GM23338 (cell line): ENCODE results near the gene RPL21. TPM values are rescaled to one million over a fixed set of nuclear protein-coding genes. Genes with fewer than 3 reads are reported as not detected.

ENCODE experiments used
- ATAC-seq: fragments of 200-7000 bp; cut with Tn5 transposase; 3 replicates; pipeline ENCODE4 v1.9.1; 2020
- DNase-seq: peaks from one replicate; pipeline ENCODE4 v3.0.0-alpha.2; 2015; ENCODE audit warnings: low spot score
- H2AFZ ChIP-seq: fragments of 200-600 bp; sonication (generic); 2 replicates; pipeline ENCODE4 v1.8.0; 2016; ENCODE audit warnings: antibody characterized with exemption, mild to moderate bottlenecking, moderate library complexity
- H3F3A ChIP-seq: fragments of 200-600 bp; sonication (generic); replicated peaks from 2 replicates; pipeline ENCODE4 v1.8.0; 2017; ENCODE audit warnings: antibody characterized with exemption, mixed run types, low read depth
- H3K27ac ChIP-seq: fragments of 200-600 bp; sonication (generic); 2 replicates; pipeline ENCODE4 v1.6.1; 2016; ENCODE audit warnings: low read depth
- H3K27me3 ChIP-seq: fragments of 200-600 bp; sonication (generic); 2 replicates; pipeline ENCODE4 v1.8.0; 2016; ENCODE audit warnings: mild to moderate bottlenecking, mixed run types, moderate library complexity; ENCODE audit not compliant: insufficient read depth
- H3K36me3 ChIP-seq: fragments of 200-600 bp; sonication (generic); 2 replicates; pipeline ENCODE4 v1.8.0; 2016; ENCODE audit warnings: mild to moderate bottlenecking; ENCODE audit not compliant: insufficient read depth
- H3K4me1 ChIP-seq: fragments of 200-600 bp; sonication (generic); 2 replicates; pipeline ENCODE4 v1.8.0; 2016; ENCODE audit warnings: mild to moderate bottlenecking, moderate library complexity; ENCODE audit not compliant: insufficient read depth
- H3K4me2 ChIP-seq: fragments of 200-600 bp; sonication (generic); 2 replicates; pipeline ENCODE4 v1.7.1; 2017; ENCODE audit warnings: mixed run types
- H3K4me3 ChIP-seq: fragments of 200-600 bp; sonication (generic); 2 replicates; pipeline ENCODE4 v1.6.1; 2016; ENCODE audit warnings: mixed run types
- H3K79me2 ChIP-seq: fragments of 200-600 bp; sonication (generic); replicated peaks from 2 replicates; pipeline ENCODE4 v1.8.0; 2017; ENCODE audit warnings: mild to moderate bottlenecking; ENCODE audit not compliant: insufficient read depth
- H3K9me2 ChIP-seq: fragments of 200-600 bp; sonication (generic); 2 replicates; pipeline ENCODE4 v1.8.0; 2017; ENCODE audit not compliant: insufficient read depth
- H4K20me1 ChIP-seq: fragments of 200-600 bp; sonication (generic); replicated peaks from 2 replicates; pipeline ENCODE4 v1.8.0; 2017; ENCODE audit warnings: mild to moderate bottlenecking; ENCODE audit not compliant: insufficient read depth
- H3K27ac Mint-ChIP-seq: 2 replicates; pipeline ENCODE4 v1.8.0; 2020; ENCODE audit warnings: inconsistent platforms, mild to moderate bottlenecking, moderate library complexity, mixed read lengths
- H3K27me3 Mint-ChIP-seq: 3 replicates; pipeline ENCODE4 v1.8.0; 2022; ENCODE audit warnings: low read depth, mild to moderate bottlenecking, moderate library complexity, mixed read lengths, inconsistent platforms; ENCODE audit not compliant: insufficient read depth, poor library complexity
- H3K36me3 Mint-ChIP-seq: 3 replicates; pipeline ENCODE4 v1.8.0; 2021; ENCODE audit warnings: low read depth, mild to moderate bottlenecking, inconsistent platforms, moderate library complexity, mixed read lengths
- H3K4me1 Mint-ChIP-seq: 3 replicates; pipeline ENCODE4 v1.8.0; 2020; ENCODE audit warnings: mild to moderate bottlenecking, inconsistent platforms, mixed read lengths
- H3K4me3 Mint-ChIP-seq: 3 replicates; pipeline ENCODE4 v1.8.0; 2021; ENCODE audit warnings: moderate library complexity, mild to moderate bottlenecking, inconsistent platforms, mixed read lengths
- H3K9me3 Mint-ChIP-seq: 3 replicates; pipeline ENCODE4 v1.8.0; 2020; ENCODE audit warnings: moderate library complexity, mild to moderate bottlenecking, inconsistent platforms, mixed read lengths
- CREB1 ChIP-seq: fragments of 250-450 bp; sonication (Bioruptor Pico); IDR thresholded peaks from 2 replicates; pipeline ENCODE4 v1.5.0; 2020; ENCODE audit warnings: low read depth, mild to moderate bottlenecking, moderate library complexity
- ETS1 ChIP-seq: IDR thresholded peaks from 2 replicates; pipeline ENCODE4 v1.6.1; 2016; ENCODE audit warnings: antibody characterized with exemption
- EZH2 ChIP-seq: fragments of 200-600 bp; sonication (generic); IDR thresholded peaks from one replicate; pipeline ENCODE4 v1.8.0; 2017; ENCODE audit warnings: antibody characterized with exemption, mild to moderate bottlenecking, low read depth; ENCODE audit not compliant: unreplicated experiment
- JUNB ChIP-seq: IDR thresholded peaks from one replicate; pipeline ENCODE4 v1.6.1; 2016; ENCODE audit warnings: antibody characterized with exemption; ENCODE audit not compliant: unreplicated experiment
- NANOG ChIP-seq: IDR thresholded peaks from 2 replicates; pipeline ENCODE4 v1.6.1; 2016; ENCODE audit warnings: antibody characterized with exemption, borderline replicate concordance
- POLR2AphosphoS5 ChIP-seq: IDR thresholded peaks from 2 replicates; pipeline ENCODE4 v1.6.1; 2016; ENCODE audit warnings: antibody characterized with exemption, low read depth
- STAT1 ChIP-seq: IDR thresholded peaks from one replicate; pipeline ENCODE4 v1.6.1; 2016; ENCODE audit warnings: antibody characterized with exemption; ENCODE audit not compliant: unreplicated experiment
- ZNF114 ChIP-seq: fragments of 250-450 bp; sonication (Bioruptor Pico); IDR thresholded peaks from 2 replicates; pipeline ENCODE4 v1.5.0; 2020; ENCODE audit warnings: mild to moderate bottlenecking, moderate library complexity
- ZNF331 ChIP-seq: fragments of 250-450 bp; sonication (Bioruptor Pico); IDR thresholded peaks from 2 replicates; pipeline ENCODE4 v1.5.0; 2020; ENCODE audit warnings: low read depth, mild to moderate bottlenecking, moderate library complexity
- polyA plus RNA-seq: library from polyadenylated mRNA; unstranded; fragments of >200 nt; fragmentation: Nextera tagmentation; extraction: Ambion mirVana; gene quantifications from 2 replicates; pipeline ENCODE4 v1.2.1, GENCODE V29; 2016
- total RNA-seq: library from RNA; depleted of rRNA; stranded (reverse); fragments of >200 nt; shearing (Covaris generic); gene quantifications from 2 replicates; pipeline ENCODE4 v1.2.3, GENCODE V29; 2014
- TF ChIP-seq, protein P1 (sequence below), 2 experiments: fragments of 200-600 bp in 1 of 2; sonication (generic) in 1 of 2; conservative IDR thresholded peaks; 2 replicates each; pipeline versions ENCODE4 v1.5.1 to v1.6.1; 2016 to 2017; ENCODE audit warnings: antibody characterized with exemption in 2 of 2, low read depth in 2 of 2, mild to moderate bottlenecking in 2 of 2, moderate library complexity in 1 of 2
- TF ChIP-seq, protein P2 (sequence below): IDR thresholded peaks from one replicate; pipeline ENCODE4 v1.6.1; 2018; ENCODE audit warnings: antibody characterized with exemption; ENCODE audit not compliant: unreplicated experiment

Gene RPL21
- total and polyA plus RNA-seq, 2 experiments from 2014 or later = 1,037 to 1,343 TPM

GRCh38 chr13:27236478-27236877 lies 14.9 kb upstream of the RPL21 start (continued):
- TF ChIP-seq, protein P1, sequence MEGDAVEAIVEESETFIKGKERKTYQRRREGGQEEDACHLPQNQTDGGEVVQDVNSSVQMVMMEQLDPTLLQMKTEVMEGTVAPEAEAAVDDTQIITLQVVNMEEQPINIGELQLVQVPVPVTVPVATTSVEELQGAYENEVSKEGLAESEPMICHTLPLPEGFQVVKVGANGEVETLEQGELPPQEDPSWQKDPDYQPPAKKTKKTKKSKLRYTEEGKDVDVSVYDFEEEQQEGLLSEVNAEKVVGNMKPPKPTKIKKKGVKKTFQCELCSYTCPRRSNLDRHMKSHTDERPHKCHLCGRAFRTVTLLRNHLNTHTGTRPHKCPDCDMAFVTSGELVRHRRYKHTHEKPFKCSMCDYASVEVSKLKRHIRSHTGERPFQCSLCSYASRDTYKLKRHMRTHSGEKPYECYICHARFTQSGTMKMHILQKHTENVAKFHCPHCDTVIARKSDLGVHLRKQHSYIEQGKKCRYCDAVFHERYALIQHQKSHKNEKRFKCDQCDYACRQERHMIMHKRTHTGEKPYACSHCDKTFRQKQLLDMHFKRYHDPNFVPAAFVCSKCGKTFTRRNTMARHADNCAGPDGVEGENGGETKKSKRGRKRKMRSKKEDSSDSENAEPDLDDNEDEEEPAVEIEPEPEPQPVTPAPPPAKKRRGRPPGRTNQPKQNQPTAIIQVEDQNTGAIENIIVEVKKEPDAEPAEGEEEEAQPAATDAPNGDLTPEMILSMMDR (conservative IDR thresholded peaks at IDR 0.05; ENCODE audit: low read depth in 2 of 2) = no peak
- TF ChIP-seq POLR2AphosphoS5 (no peak), NANOG (no peak), CREB1 (CRISPR knock-in tag) (no peak), EZH2 (no peak), JUNB (no peak), ETS1 (no peak), ZNF331 (CRISPR knock-in tag) (no peak), ZNF114 (no peak), STAT1 (no peak)
- TF ChIP-seq, protein P2, sequence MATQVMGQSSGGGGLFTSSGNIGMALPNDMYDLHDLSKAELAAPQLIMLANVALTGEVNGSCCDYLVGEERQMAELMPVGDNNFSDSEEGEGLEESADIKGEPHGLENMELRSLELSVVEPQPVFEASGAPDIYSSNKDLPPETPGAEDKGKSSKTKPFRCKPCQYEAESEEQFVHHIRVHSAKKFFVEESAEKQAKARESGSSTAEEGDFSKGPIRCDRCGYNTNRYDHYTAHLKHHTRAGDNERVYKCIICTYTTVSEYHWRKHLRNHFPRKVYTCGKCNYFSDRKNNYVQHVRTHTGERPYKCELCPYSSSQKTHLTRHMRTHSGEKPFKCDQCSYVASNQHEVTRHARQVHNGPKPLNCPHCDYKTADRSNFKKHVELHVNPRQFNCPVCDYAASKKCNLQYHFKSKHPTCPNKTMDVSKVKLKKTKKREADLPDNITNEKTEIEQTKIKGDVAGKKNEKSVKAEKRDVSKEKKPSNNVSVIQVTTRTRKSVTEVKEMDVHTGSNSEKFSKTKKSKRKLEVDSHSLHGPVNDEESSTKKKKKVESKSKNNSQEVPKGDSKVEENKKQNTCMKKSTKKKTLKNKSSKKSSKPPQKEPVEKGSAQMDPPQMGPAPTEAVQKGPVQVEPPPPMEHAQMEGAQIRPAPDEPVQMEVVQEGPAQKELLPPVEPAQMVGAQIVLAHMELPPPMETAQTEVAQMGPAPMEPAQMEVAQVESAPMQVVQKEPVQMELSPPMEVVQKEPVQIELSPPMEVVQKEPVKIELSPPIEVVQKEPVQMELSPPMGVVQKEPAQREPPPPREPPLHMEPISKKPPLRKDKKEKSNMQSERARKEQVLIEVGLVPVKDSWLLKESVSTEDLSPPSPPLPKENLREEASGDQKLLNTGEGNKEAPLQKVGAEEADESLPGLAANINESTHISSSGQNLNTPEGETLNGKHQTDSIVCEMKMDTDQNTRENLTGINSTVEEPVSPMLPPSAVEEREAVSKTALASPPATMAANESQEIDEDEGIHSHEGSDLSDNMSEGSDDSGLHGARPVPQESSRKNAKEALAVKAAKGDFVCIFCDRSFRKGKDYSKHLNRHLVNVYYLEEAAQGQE = no peak

- peak overlapping the region; percentile 43; the same call in 1 of the 2 replicates for H3K27ac ChIP-seq
- H3F3A ChIP-seq = no peaks in the 10 kb centered on the region
- no peak overlapping the region for H3K4me3 ChIP-seq
- peaks cover 13% of the 10 kb centered on the region; the same call in 1 of the 3 replicates for H3K36me3 Mint-ChIP-seq
- no peaks in the 10 kb centered on the region for H4K20me1 ChIP-seq
- no peak overlapping the region for H2AFZ ChIP-seq
- peaks cover 4% of the 10 kb centered on the region for H3K27me3 Mint-ChIP-seq
- H3K4me1 ChIP-seq = peaks cover 19% of the 10 kb centered on the region; the same call in 1 of the 2 replicates
- 0 out of 2 replicates have a peak overlapping the region, but pooled peaks have one; percentile 2 for H3K4me2 ChIP-seq
- H3K79me2 ChIP-seq = no peaks in the 10 kb centered on the region
- peak overlapping the region; percentile 49; the same call in 1 of the 2 replicates for H3K27ac Mint-ChIP-seq
- DNase-seq = no peak
- peaks cover 27% of the 10 kb centered on the region for H3K4me1 Mint-ChIP-seq
- H3K36me3 ChIP-seq = no peaks in the 10 kb centered on the region
- H3K27me3 ChIP-seq = no peaks in the 10 kb centered on the region
- H3K9me2 ChIP-seq = no peaks in the 10 kb centered on the region
- ATAC-seq = no peak
- no peaks in the 10 kb centered on the region for H3K9me3 Mint-ChIP-seq
- H3K4me3 Mint-ChIP-seq = no peak overlapping the region
- TF ChIP-seq JUNB (no peak), NANOG (no peak), STAT1 (no peak), ZNF114 (no peak), EZH2 (no peak), ZNF331 (CRISPR knock-in tag) (no peak), POLR2AphosphoS5 (no peak)
- TF ChIP-seq, protein P1 (conservative IDR thresholded peaks at IDR 0.05; ENCODE audit: low read depth in 2 of 2) = no peak
Observed at GRCh38 chr13:27242702-27243101, 8.7 kb upstream of the RPL21 start.
